Measurements from ENCODE around the gene KIF5B. TPM values are rescaled to one million over a fixed set of nuclear protein-coding genes. Genes with fewer than 3 reads are reported as not detected.
"Not testable (repeated sequence)": the region's sequence is repeated elsewhere in the genome, so short reads cannot be mapped to it uniquely, and the experiment has no call there.

The KIF5B gene
- total RNA-seq, 1 donor from 2014 or later, result 160 TPM

DNA sequence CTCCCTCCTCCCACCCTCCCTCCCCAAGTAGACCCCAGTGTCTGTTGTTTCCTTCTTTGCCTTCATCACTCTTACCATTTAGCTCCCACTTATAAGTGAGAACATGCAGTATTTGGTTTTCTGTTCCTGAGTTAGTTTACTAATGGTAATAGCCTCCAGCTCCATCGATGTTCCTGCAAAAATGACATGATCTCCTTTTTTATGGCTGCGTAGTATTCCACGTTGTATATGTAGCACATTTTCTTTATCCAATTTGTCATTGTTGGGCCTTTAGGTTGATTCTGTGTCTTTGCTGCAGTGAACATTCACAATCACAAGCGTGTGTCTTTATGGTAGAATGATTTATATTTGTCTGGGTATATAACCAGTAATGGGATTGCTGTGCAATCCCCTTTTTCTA is 75.8 kb downstream of the KIF5B start:
- Histone ChIP-seq H3K27me3 (ENCODE audit: insufficient read depth, low read length) (no peaks in the 10 kb centered on the region), H4K20me1 (ENCODE audit: insufficient read depth, low read length) (no peaks in the 10 kb centered on the region), H3K79me2 (ENCODE audit: insufficient read depth, low read length) (no peaks in the 10 kb centered on the region), H3K4me1 (ENCODE audit: insufficient read depth, low read length) (peaks cover 7% of the 10 kb centered on the region), H2AFZ (ENCODE audit: low read depth, low read length) (no peak overlapping the region), H3K27ac (ENCODE audit: low read depth, low read length) (no peak overlapping the region), H3K4me2 (ENCODE audit: low read length) (no peak overlapping the region), H3K9me3 (ENCODE audit: insufficient read depth, low read depth, low read length) (peaks cover 3% of the 10 kb centered on the region), H3K9ac (ENCODE audit: low read length) (no peak overlapping the region), H3K36me3 (ENCODE audit: insufficient read depth, low read length) (no peaks in the 10 kb centered on the region), H3K4me3 (ENCODE audit: insufficient read depth, low read depth, low read length) (no peak overlapping the region)
- Mint-ChIP-seq H3K36me3 (ENCODE audit: low read depth, unreplicated experiment) (peaks cover 5% of the 10 kb centered on the region), H3K27me3 (ENCODE audit: low read depth, unreplicated experiment) (no peaks in the 10 kb centered on the region), H3K27ac (ENCODE audit: unreplicated experiment) (no peak overlapping the region), H3K4me1 (ENCODE audit: low read depth, unreplicated experiment) (peaks cover 8% of the 10 kb centered on the region), H3K4me3 (ENCODE audit: unreplicated experiment) (no peak overlapping the region), H3K9me3 (ENCODE audit: unreplicated experiment) (no peaks in the 10 kb centered on the region)
- TF ChIP-seq, protein P1, sequence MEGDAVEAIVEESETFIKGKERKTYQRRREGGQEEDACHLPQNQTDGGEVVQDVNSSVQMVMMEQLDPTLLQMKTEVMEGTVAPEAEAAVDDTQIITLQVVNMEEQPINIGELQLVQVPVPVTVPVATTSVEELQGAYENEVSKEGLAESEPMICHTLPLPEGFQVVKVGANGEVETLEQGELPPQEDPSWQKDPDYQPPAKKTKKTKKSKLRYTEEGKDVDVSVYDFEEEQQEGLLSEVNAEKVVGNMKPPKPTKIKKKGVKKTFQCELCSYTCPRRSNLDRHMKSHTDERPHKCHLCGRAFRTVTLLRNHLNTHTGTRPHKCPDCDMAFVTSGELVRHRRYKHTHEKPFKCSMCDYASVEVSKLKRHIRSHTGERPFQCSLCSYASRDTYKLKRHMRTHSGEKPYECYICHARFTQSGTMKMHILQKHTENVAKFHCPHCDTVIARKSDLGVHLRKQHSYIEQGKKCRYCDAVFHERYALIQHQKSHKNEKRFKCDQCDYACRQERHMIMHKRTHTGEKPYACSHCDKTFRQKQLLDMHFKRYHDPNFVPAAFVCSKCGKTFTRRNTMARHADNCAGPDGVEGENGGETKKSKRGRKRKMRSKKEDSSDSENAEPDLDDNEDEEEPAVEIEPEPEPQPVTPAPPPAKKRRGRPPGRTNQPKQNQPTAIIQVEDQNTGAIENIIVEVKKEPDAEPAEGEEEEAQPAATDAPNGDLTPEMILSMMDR (IDR thresholded peaks at IDR 0.05; ENCODE audit: insufficient read depth, low read depth, low read length), result no peak
- TF ChIP-seq EZH2 (IDR thresholded peaks at IDR 0.05; ENCODE audit: insufficient read depth, low read length), result no peak
- no peak for FAIRE-seq
- no peak for DNase-seq (ENCODE audit: low read depth)

DNA sequence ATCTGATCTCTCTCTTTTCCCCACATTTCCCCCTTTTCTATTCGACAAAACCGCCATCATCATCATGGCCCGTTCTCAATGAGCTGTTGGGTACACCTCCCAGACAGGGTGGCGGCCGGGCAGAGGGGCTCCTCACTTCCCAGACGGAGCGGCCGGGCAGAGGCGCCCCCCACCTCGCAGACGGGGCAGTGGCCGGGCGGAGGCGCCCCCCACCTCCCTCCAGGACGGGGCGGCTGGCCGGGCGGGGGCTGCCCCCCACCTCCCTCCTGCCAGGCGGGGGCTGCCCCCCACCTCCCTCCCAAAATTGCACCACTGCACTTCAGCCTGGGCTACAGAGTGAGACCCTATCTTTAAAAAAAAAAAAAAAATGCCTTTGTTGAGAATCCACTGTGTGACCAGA is 77.2 kb downstream of the KIF5B start:
- H3K4me3 Mint-ChIP-seq (ENCODE audit: unreplicated experiment); H3K9me3 Mint-ChIP-seq (ENCODE audit: unreplicated experiment); H3K27ac ChIP-seq (ENCODE audit: low read depth, low read length); FAIRE-seq; H4K20me1 ChIP-seq (ENCODE audit: insufficient read depth, low read length); H3K27ac Mint-ChIP-seq (ENCODE audit: unreplicated experiment); H3K36me3 ChIP-seq (ENCODE audit: insufficient read depth, low read length); DNase-seq (ENCODE audit: low read depth); H3K27me3 ChIP-seq (ENCODE audit: insufficient read depth, low read length); H3K4me2 ChIP-seq (ENCODE audit: low read length); H3K27me3 Mint-ChIP-seq (ENCODE audit: low read depth, unreplicated experiment); H3K4me3 ChIP-seq (ENCODE audit: insufficient read depth, low read depth, low read length); H3K9me3 ChIP-seq (ENCODE audit: insufficient read depth, low read depth, low read length); H3K9ac ChIP-seq (ENCODE audit: low read length); H3K36me3 Mint-ChIP-seq (ENCODE audit: low read depth, unreplicated experiment); H2AFZ ChIP-seq (ENCODE audit: low read depth, low read length); H3K79me2 ChIP-seq (ENCODE audit: insufficient read depth, low read length): not testable (repeated sequence)
- peaks cover 16% of the 10 kb centered on the region for H3K4me1 ChIP-seq (ENCODE audit: insufficient read depth, low read length)
- peaks cover 15% of the 10 kb centered on the region for H3K4me1 Mint-ChIP-seq (ENCODE audit: low read depth, unreplicated experiment)

DNA sequence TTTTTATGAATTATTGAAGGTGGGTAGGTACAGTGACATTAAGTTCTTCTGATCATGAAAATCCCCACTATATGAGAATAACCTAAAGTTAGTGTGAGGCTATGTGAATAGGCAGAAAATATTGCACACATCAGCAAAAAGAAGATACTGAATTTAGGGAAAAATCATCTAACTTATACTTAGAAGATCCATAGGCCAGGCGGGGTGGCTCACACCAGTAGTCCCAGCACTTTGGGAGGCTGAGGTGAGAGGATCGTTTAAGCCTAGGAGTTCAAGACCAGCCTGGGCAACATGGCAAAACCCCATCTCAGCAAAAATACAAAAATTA is 78.1 kb downstream of the KIF5B start:
- FAIRE-seq (no peak), DNase-seq (ENCODE audit: low read depth) (no peak)
- Mint-ChIP-seq H3K36me3 (ENCODE audit: low read depth, unreplicated experiment) (peaks cover 5% of the 10 kb centered on the region), H3K4me1 (ENCODE audit: low read depth, unreplicated experiment) (peaks cover 15% of the 10 kb centered on the region), H3K27me3 (ENCODE audit: low read depth, unreplicated experiment) (no peaks in the 10 kb centered on the region), H3K27ac (ENCODE audit: unreplicated experiment) (peak overlapping the region; percentile 1), H3K4me3 (ENCODE audit: unreplicated experiment) (no peak overlapping the region), H3K9me3 (ENCODE audit: unreplicated experiment) (no peaks in the 10 kb centered on the region)
- Histone ChIP-seq H3K9ac (ENCODE audit: low read length) (no peak overlapping the region), H3K4me2 (ENCODE audit: low read length) (no peak overlapping the region), H4K20me1 (ENCODE audit: insufficient read depth, low read length) (no peaks in the 10 kb centered on the region), H2AFZ (ENCODE audit: low read depth, low read length) (no peak overlapping the region), H3K4me3 (ENCODE audit: insufficient read depth, low read depth, low read length) (no peak overlapping the region), H3K36me3 (ENCODE audit: insufficient read depth, low read length) (no peaks in the 10 kb centered on the region), H3K9me3 (ENCODE audit: insufficient read depth, low read depth, low read length) (peaks cover 3% of the 10 kb centered on the region), H3K4me1 (ENCODE audit: insufficient read depth, low read length) (peaks cover 16% of the 10 kb centered on the region), H3K27ac (ENCODE audit: low read depth, low read length) (peak overlapping the region; percentile 8), H3K27me3 (ENCODE audit: insufficient read depth, low read length) (no peaks in the 10 kb centered on the region), H3K79me2 (ENCODE audit: insufficient read depth, low read length) (no peaks in the 10 kb centered on the region)
- TF ChIP-seq, protein P1 (IDR thresholded peaks at IDR 0.05; ENCODE audit: insufficient read depth, low read depth, low read length), result no peak
- no peak for TF ChIP-seq EZH2 (IDR thresholded peaks at IDR 0.05; ENCODE audit: insufficient read depth, low read length)

All from astrocyte (in vitro differentiated cells and primary cell).